AG04449 (cell line): ENCODE measurements around the gene TNIP3.

Experiments
- CTCF ChIA-PET: fragments of 350-600 bp; formaldehyde crosslinking; extraction: SDS; loops from one replicate; lab custom pipeline; 2021; ENCODE audit warnings: antibody characterized with exemption; lab: Yijun Ruan, JAX
- POLR2A ChIA-PET: fragments of 400-600, 350-600 bp; formaldehyde crosslinking; extraction: SDS; loops from one replicate; lab custom pipeline; 2020; ENCODE audit warnings: antibody characterized with exemption, inconsistent platforms; lab: Yijun Ruan, JAX
- DNase-seq: peaks from one replicate; pipeline ENCODE4 v3.0.0-alpha.2; 2010; ENCODE audit warnings: low read depth, low spot score
- H3K4me3 ChIP-seq: 2 replicates; pipeline ENCODE4 v1.5.1; 2011; ENCODE audit warnings: low read depth, mild to moderate bottlenecking, control low read depth, low read length
- TF ChIP-seq, protein P1 (sequence below): IDR thresholded peaks from one replicate; pipeline ENCODE4 v1.5.1; 2011; ENCODE audit warnings: mild to moderate bottlenecking, moderate library complexity, low read length, control low read depth, inconsistent platforms; ENCODE audit not compliant: insufficient read depth; ENCODE audit errors: missing control alignments

The TNIP3 gene

DNA sequence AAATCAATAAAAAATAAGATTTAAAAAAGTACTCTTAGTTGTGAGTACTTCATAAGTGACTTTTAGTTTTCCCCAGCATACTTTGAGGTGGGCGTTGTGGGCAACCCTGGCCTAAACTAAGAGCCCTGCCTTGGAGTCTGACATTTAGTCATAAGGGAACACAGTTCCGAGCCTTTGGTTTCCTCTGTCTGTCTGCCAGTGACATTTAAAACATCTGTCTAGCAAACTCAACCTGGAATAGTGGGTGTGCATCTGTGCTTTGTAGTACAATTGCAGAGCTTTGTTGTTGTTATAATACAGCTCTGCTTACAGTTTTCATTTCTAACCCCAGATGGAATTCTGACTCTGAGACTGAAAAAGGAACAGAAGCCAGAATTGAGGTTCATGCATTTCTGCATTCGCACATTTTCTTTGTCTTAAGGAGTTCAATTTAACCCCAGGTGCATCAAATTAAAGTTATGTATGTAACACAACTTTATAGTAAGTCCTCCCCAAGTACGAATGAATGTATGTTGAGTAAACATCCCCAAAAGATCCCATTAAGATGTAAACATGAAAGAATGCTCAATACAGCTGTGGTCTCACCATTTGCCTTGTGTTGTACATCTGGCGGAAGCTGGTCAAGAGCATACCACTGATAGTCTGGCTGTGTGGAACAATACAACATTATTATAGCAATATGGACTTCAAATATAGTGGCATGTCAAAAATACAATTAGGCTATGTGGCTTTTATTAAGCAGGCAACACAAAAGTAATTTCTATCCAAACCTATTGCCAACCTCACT, 25.9 kb downstream of the TNIP3 start:
- no peak for DNase-seq
- CTCF ChIA-PET = interaction anchor here (1.1 to 1.3 kb wide), 3 partner anchors 14 to 54 kb away, joined by 3 to 4 read pairs (median 4); no protein-coding TSS in a partner anchor
- TF ChIP-seq, protein P1, sequence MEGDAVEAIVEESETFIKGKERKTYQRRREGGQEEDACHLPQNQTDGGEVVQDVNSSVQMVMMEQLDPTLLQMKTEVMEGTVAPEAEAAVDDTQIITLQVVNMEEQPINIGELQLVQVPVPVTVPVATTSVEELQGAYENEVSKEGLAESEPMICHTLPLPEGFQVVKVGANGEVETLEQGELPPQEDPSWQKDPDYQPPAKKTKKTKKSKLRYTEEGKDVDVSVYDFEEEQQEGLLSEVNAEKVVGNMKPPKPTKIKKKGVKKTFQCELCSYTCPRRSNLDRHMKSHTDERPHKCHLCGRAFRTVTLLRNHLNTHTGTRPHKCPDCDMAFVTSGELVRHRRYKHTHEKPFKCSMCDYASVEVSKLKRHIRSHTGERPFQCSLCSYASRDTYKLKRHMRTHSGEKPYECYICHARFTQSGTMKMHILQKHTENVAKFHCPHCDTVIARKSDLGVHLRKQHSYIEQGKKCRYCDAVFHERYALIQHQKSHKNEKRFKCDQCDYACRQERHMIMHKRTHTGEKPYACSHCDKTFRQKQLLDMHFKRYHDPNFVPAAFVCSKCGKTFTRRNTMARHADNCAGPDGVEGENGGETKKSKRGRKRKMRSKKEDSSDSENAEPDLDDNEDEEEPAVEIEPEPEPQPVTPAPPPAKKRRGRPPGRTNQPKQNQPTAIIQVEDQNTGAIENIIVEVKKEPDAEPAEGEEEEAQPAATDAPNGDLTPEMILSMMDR = no peak
- no peak overlapping the region for H3K4me3 ChIP-seq
- POLR2A ChIA-PET = no interaction called here

DNA sequence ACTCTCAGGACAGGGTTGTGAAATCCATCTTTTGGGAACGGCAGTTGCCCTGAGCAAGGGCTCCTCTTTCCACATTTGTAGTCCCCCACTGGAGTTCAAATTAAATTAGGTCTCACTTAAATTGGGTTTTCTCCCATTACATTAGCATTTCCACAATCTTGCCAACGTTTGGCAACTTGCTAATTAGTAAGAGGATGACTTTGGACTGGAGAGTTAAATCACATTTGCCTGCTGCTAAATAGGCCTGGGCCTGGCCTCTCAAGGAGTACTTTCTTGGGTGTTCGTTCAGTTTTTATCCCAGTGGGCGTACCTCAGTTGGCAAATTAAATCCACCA, 33.8 kb downstream of the TNIP3 start:
- DNase-seq = no peak
- H3K4me3 ChIP-seq = no peak overlapping the region
- POLR2A ChIA-PET = no interaction called here
- TF ChIP-seq, protein P1 = no peak
- CTCF ChIA-PET = no interaction called here

DNA sequence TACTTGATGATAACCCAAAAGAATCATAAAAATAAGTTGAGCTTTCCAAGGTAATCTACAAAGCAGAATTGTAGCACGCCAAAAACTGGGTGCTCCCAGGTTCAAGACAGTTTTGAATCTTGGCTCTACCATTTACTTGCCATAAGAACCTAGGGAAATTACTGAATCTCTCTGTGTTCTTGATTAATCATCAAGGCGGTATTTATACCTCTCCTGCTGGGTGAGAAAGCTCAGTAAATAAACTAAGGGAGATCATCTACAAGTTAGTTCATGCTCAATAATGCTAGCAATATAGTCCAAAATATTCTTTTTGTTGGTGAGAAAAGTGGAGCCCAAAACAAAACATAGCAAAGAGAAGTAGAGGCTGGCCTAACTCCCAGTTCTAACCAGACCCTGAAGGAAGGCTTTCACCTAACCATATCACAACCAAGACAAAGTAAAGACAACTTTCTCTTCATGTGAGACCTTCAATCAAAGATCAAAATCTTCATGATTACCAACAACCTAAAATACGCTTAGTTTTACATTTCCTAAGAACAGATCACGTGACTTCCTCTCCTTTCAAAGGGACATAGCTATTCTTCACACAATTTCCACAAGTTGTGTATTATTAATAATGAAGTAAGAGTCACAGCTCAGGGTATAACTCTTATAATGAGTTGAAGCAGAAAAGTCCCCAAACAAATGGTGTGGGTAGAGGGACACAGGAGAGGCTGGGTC, 34.4 kb downstream of the TNIP3 start:
- CTCF ChIA-PET = no interaction called here
- POLR2A ChIA-PET = no interaction called here
- TF ChIP-seq, protein P1 = no peak
- no peak for DNase-seq
- H3K4me3 ChIP-seq = no peak overlapping the region

DNA sequence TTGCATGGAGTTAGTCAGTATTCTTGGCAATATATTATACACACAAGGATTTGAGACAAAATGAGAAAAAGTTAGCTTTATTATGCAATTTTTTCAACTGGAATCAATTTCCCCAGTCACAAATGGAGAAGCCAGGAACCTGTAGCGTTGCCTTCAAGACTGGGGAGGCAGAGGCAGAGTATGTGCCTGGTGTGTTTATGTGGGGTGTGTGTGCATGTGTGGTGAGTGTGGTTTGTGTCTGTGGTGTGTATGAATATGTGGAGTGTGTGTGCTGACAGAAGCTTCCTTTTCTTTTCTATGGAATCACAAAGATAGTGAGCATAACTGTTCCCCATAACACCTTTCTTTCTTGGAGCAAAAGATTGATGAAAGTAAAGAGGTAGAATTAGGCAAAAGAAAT, 37.0 kb downstream of the TNIP3 start:
- POLR2A ChIA-PET = no interaction called here
- H3K4me3 ChIP-seq = no peak overlapping the region
- DNase-seq = no peak
- CTCF ChIA-PET = no interaction called here
- TF ChIP-seq, protein P1 = no peak

DNA sequence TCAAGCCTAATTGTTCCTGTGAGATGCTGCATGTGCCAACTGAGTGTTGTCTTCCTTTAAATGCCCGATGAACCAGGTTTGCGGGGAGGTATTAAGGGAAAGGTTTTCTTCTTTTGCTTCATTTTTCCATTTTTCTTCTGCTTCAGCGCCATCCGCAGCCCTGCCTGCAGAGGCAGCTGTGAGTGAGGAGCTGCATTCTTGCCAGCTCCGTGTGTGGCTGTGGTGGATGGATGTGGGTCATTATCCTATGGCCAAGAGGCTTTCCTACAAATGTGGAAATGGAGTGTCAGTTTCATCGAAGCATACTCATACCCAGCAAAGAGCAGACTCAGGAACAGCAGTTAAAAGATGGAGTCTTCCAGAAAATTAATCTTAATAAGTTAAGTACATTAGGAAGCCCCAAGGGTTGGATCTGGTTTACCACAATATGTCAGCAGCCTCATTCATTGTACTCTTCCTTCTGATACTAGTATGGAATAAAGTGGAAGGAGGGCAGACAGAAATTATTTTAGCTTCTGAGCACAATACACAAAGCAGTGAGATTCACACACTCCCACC, 37.6 kb downstream of the TNIP3 start:
- TF ChIP-seq, protein P1 = no peak
- no peak overlapping the region for H3K4me3 ChIP-seq
- POLR2A ChIA-PET = no interaction called here
- DNase-seq = no peak
- CTCF ChIA-PET = no interaction called here

DNA sequence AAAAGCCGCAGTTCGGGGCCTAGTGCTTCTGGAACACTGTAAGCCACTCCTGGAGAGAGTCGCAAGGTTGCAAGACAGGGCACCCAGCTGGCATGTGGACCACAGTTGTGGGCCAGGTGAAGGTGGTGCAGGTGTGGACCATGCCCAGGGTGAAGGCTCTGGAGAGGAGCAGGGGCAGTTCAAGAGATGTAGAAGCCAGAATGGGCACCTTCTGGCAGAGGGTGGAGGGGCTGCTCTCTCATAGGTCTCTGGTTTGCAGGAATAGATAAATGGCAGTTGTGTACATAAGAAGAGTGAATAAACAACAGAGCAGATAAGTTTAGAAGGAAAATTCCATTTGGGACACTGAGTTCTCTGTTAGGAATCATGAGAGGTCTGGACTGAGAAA, 38.6 kb downstream of the TNIP3 start:
- DNase-seq = no peak
- TF ChIP-seq, protein P1 = no peak
- CTCF ChIA-PET = interaction anchor here (0.9 kb wide), 1 partner anchor 9 kb away, joined by 3 read pairs; no protein-coding TSS in a partner anchor
- no peak overlapping the region for H3K4me3 ChIP-seq
- POLR2A ChIA-PET = no interaction called here
